GM23338 (cell line): ENCODE data around the gene SERAC1. TPM values are rescaled to one million over a fixed set of nuclear protein-coding genes. Genes with fewer than 3 reads are reported as not detected.

ENCODE experiments used
- ATAC-seq: fragments of 200-7000 bp; cut with Tn5 transposase; 3 replicates; pipeline ENCODE4 v1.9.1; 2020
- DNase-seq: peaks from one replicate; pipeline ENCODE4 v3.0.0-alpha.2; 2015; ENCODE audit warnings: low spot score
- H2AFZ ChIP-seq: fragments of 200-600 bp; sonication (generic); 2 replicates; pipeline ENCODE4 v1.8.0; 2016; ENCODE audit warnings: antibody characterized with exemption, mild to moderate bottlenecking, moderate library complexity
- H3F3A ChIP-seq: fragments of 200-600 bp; sonication (generic); replicated peaks from 2 replicates; pipeline ENCODE4 v1.8.0; 2017; ENCODE audit warnings: antibody characterized with exemption, mixed run types, low read depth
- H3K27ac ChIP-seq: fragments of 200-600 bp; sonication (generic); 2 replicates; pipeline ENCODE4 v1.6.1; 2016; ENCODE audit warnings: low read depth
- H3K27me3 ChIP-seq: fragments of 200-600 bp; sonication (generic); 2 replicates; pipeline ENCODE4 v1.8.0; 2016; ENCODE audit warnings: mild to moderate bottlenecking, mixed run types, moderate library complexity; ENCODE audit not compliant: insufficient read depth
- H3K36me3 ChIP-seq: fragments of 200-600 bp; sonication (generic); 2 replicates; pipeline ENCODE4 v1.8.0; 2016; ENCODE audit warnings: mild to moderate bottlenecking; ENCODE audit not compliant: insufficient read depth
- H3K4me1 ChIP-seq: fragments of 200-600 bp; sonication (generic); 2 replicates; pipeline ENCODE4 v1.8.0; 2016; ENCODE audit warnings: mild to moderate bottlenecking, moderate library complexity; ENCODE audit not compliant: insufficient read depth
- H3K4me2 ChIP-seq: fragments of 200-600 bp; sonication (generic); 2 replicates; pipeline ENCODE4 v1.7.1; 2017; ENCODE audit warnings: mixed run types
- H3K4me3 ChIP-seq: fragments of 200-600 bp; sonication (generic); 2 replicates; pipeline ENCODE4 v1.6.1; 2016; ENCODE audit warnings: mixed run types
- H3K79me2 ChIP-seq: fragments of 200-600 bp; sonication (generic); replicated peaks from 2 replicates; pipeline ENCODE4 v1.8.0; 2017; ENCODE audit warnings: mild to moderate bottlenecking; ENCODE audit not compliant: insufficient read depth
- H3K9me2 ChIP-seq: fragments of 200-600 bp; sonication (generic); 2 replicates; pipeline ENCODE4 v1.8.0; 2017; ENCODE audit not compliant: insufficient read depth
- H4K20me1 ChIP-seq: fragments of 200-600 bp; sonication (generic); replicated peaks from 2 replicates; pipeline ENCODE4 v1.8.0; 2017; ENCODE audit warnings: mild to moderate bottlenecking; ENCODE audit not compliant: insufficient read depth
- H3K27ac Mint-ChIP-seq: 2 replicates; pipeline ENCODE4 v1.8.0; 2020; ENCODE audit warnings: inconsistent platforms, mild to moderate bottlenecking, moderate library complexity, mixed read lengths
- H3K27me3 Mint-ChIP-seq: 3 replicates; pipeline ENCODE4 v1.8.0; 2022; ENCODE audit warnings: low read depth, mild to moderate bottlenecking, moderate library complexity, mixed read lengths, inconsistent platforms; ENCODE audit not compliant: insufficient read depth, poor library complexity
- H3K36me3 Mint-ChIP-seq: 3 replicates; pipeline ENCODE4 v1.8.0; 2021; ENCODE audit warnings: low read depth, mild to moderate bottlenecking, inconsistent platforms, moderate library complexity, mixed read lengths
- H3K4me1 Mint-ChIP-seq: 3 replicates; pipeline ENCODE4 v1.8.0; 2020; ENCODE audit warnings: mild to moderate bottlenecking, inconsistent platforms, mixed read lengths
- H3K4me3 Mint-ChIP-seq: 3 replicates; pipeline ENCODE4 v1.8.0; 2021; ENCODE audit warnings: moderate library complexity, mild to moderate bottlenecking, inconsistent platforms, mixed read lengths
- H3K9me3 Mint-ChIP-seq: 3 replicates; pipeline ENCODE4 v1.8.0; 2020; ENCODE audit warnings: moderate library complexity, mild to moderate bottlenecking, inconsistent platforms, mixed read lengths
- EZH2phosphoT487 ChIP-seq: fragments of 200-600 bp; sonication (generic); IDR thresholded peaks from one replicate; pipeline ENCODE4 v1.8.1; 2018; ENCODE audit warnings: antibody characterized with exemption; ENCODE audit not compliant: unreplicated experiment
- JUNB ChIP-seq: IDR thresholded peaks from one replicate; pipeline ENCODE4 v1.6.1; 2016; ENCODE audit warnings: antibody characterized with exemption; ENCODE audit not compliant: unreplicated experiment
- POLR2AphosphoS5 ChIP-seq: IDR thresholded peaks from 2 replicates; pipeline ENCODE4 v1.6.1; 2016; ENCODE audit warnings: antibody characterized with exemption, low read depth
- polyA plus RNA-seq: library from polyadenylated mRNA; unstranded; fragments of >200 nt; fragmentation: Nextera tagmentation; extraction: Ambion mirVana; gene quantifications from 2 replicates; pipeline ENCODE4 v1.2.1, GENCODE V29; 2016
- total RNA-seq: library from RNA; depleted of rRNA; stranded (reverse); fragments of >200 nt; shearing (Covaris generic); gene quantifications from 2 replicates; pipeline ENCODE4 v1.2.3, GENCODE V29; 2014
- TF ChIP-seq, protein P1 (sequence below): fragments of 250-450 bp; sonication (Bioruptor Pico); IDR thresholded peaks from 2 replicates; pipeline ENCODE4 v1.5.0; 2020; ENCODE audit warnings: mild to moderate bottlenecking, moderate library complexity

The SERAC1 gene
- total and polyA plus RNA-seq, 2 experiments from 2014 or later: 5.1 to 8.4 TPM

DNA sequence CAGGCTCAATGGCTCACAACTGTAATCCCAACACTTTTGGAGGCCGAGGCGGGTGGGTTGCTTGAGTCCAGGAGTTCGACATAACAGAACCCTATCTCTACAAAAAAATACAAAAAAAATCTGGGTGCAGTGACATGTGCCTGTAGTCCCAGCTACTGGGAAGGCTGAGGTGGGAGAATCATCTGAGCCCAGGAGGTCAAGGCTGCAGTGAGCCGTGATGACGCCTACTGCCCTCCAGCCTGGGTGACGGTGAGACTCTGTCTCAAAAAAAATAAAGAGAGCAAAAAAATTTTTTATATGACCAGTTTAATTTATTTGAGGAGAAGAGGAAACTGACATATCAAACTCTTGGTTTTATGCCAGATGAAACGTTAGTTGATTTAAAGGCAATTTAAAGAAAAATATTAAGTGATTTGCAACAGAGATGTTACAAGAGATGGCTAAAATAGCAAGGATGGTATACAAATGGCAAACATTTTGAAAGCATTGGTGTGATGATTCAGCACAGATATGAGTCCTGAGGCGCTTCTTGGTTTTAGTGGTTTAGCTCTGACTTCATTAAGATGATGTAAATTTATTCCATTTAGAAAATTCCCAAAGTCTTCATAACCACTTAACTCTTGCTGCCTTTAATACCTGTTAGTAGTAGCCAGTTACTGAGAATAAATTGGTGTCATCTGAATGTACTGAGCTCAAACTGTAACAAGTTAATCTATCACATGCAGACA, 17.8 kb upstream of the SERAC1 start:
- Mint-ChIP-seq H3K36me3 (peaks cover 30% of the 10 kb centered on the region), H3K4me3 (no peak overlapping the region), H3K27ac (no peak overlapping the region), H3K27me3 (peaks cover 4% of the 10 kb centered on the region), H3K4me1 (peaks cover 15% of the 10 kb centered on the region; the same call in 2 of the 3 replicates), H3K9me3 (peaks cover 13% of the 10 kb centered on the region)
- Histone ChIP-seq H3K79me2 (no peaks in the 10 kb centered on the region), H3F3A (no peaks in the 10 kb centered on the region), H3K27ac (no peak overlapping the region), H3K4me1 (peaks cover 18% of the 10 kb centered on the region; the same call in 1 of the 2 replicates), H3K4me3 (no peak overlapping the region), H3K36me3 (no peaks in the 10 kb centered on the region), H3K27me3 (no peaks in the 10 kb centered on the region), H2AFZ (no peak overlapping the region), H4K20me1 (no peaks in the 10 kb centered on the region), H3K9me2 (0 out of 2 replicates have a peak, but pooled peaks cover 7% of the 10 kb centered on the region), H3K4me2 (no peak overlapping the region)
- ATAC-seq: no peak
- DNase-seq: no peak
- TF ChIP-seq, protein P1, sequence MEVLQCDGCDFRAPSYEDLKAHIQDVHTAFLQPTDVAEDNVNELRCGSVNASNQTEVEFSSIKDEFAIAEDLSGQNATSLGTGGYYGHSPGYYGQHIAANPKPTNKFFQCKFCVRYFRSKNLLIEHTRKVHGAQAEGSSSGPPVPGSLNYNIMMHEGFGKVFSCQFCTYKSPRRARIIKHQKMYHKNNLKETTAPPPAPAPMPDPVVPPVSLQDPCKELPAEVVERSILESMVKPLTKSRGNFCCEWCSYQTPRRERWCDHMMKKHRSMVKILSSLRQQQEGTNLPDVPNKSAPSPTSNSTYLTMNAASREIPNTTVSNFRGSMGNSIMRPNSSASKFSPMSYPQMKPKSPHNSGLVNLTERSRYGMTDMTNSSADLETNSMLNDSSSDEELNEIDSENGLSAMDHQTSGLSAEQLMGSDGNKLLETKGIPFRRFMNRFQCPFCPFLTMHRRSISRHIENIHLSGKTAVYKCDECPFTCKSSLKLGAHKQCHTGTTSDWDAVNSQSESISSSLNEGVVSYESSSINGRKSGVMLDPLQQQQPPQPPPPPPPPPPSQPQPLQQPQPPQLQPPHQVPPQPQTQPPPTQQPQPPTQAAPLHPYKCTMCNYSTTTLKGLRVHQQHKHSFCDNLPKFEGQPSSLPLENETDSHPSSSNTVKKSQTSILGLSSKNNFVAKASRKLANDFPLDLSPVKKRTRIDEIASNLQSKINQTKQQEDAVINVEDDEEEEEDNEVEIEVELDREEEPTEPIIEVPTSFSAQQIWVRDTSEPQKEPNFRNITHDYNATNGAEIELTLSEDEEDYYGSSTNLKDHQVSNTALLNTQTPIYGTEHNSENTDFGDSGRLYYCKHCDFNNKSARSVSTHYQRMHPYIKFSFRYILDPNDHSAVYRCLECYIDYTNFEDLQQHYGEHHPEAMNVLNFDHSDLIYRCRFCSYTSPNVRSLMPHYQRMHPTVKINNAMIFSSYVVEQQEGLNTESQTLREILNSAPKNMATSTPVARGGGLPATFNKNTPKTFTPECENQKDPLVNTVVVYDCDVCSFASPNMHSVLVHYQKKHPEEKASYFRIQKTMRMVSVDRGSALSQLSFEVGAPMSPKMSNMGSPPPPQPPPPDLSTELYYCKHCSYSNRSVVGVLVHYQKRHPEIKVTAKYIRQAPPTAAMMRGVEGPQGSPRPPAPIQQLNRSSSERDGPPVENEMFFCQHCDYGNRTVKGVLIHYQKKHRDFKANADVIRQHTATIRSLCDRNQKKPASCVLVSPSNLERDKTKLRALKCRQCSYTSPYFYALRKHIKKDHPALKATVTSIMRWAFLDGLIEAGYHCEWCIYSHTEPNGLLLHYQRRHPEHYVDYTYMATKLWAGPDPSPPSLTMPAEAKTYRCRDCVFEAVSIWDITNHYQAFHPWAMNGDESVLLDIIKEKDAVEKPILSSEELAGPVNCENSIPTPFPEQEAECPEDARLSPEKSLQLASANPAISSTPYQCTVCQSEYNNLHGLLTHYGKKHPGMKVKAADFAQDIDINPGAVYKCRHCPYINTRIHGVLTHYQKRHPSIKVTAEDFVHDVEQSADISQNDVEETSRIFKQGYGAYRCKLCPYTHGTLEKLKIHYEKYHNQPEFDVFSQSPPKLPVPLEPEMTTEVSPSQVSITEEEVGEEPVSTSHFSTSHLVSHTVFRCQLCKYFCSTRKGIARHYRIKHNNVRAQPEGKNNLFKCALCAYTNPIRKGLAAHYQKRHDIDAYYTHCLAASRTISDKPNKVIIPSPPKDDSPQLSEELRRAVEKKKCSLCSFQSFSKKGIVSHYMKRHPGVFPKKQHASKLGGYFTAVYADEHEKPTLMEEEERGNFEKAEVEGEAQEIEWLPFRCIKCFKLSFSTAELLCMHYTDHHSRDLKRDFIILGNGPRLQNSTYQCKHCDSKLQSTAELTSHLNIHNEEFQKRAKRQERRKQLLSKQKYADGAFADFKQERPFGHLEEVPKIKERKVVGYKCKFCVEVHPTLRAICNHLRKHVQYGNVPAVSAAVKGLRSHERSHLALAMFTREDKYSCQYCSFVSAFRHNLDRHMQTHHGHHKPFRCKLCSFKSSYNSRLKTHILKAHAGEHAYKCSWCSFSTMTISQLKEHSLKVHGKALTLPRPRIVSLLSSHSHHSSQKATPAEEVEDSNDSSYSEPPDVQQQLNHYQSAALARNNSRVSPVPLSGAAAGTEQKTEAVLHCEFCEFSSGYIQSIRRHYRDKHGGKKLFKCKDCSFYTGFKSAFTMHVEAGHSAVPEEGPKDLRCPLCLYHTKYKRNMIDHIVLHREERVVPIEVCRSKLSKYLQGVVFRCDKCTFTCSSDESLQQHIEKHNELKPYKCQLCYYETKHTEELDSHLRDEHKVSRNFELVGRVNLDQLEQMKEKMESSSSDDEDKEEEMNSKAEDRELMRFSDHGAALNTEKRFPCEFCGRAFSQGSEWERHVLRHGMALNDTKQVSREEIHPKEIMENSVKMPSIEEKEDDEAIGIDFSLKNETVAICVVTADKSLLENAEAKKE (CRISPR knock-in tag): no peak
- no peak for TF ChIP-seq JUNB

GRCh38 chr6:158184608-158185007, 16.5 kb upstream of the SERAC1 start:
- H3K4me1 ChIP-seq: peaks cover 18% of the 10 kb centered on the region; the same call in 1 of the 2 replicates
- H3K36me3 Mint-ChIP-seq: peaks cover 30% of the 10 kb centered on the region
- no peaks in the 10 kb centered on the region for H3K36me3 ChIP-seq
- no peaks in the 10 kb centered on the region for H3K79me2 ChIP-seq
- H3K27me3 Mint-ChIP-seq: peaks cover 4% of the 10 kb centered on the region
- no peaks in the 10 kb centered on the region for H4K20me1 ChIP-seq
- no peak overlapping the region for H3K4me2 ChIP-seq
- no peak overlapping the region for H3K27ac ChIP-seq
- H3K27me3 ChIP-seq: no peaks in the 10 kb centered on the region
- 0 out of 2 replicates have a peak, but pooled peaks cover 7% of the 10 kb centered on the region for H3K9me2 ChIP-seq
- H3K9me3 Mint-ChIP-seq: peaks cover 13% of the 10 kb centered on the region
- H3K4me1 Mint-ChIP-seq: peaks cover 15% of the 10 kb centered on the region; the same call in 2 of the 3 replicates
- no peak overlapping the region for H2AFZ ChIP-seq
- no peaks in the 10 kb centered on the region for H3F3A ChIP-seq
- no peak overlapping the region for H3K4me3 ChIP-seq
- no peak overlapping the region for H3K4me3 Mint-ChIP-seq
- no peak for ATAC-seq
- no peak for DNase-seq
- no peak overlapping the region for H3K27ac Mint-ChIP-seq
- TF ChIP-seq POLR2AphosphoS5 (no peak), EZH2phosphoT487 (no peak), JUNB (no peak)
- TF ChIP-seq, protein P1 (CRISPR knock-in tag): no peak
